A549 (cell line): ENCODE data around the gene IRX2. TPM values are rescaled to one million over a fixed set of nuclear protein-coding genes. Genes with fewer than 3 reads are reported as not detected.

Experiments used
- ATAC-seq, 2 experiments: fragments of 200-7000 bp in 1 of 2; fragments of >200 bp in 1 of 2; cut with Nextera tagmentation in 1 of 2; cut with Tn5 transposase in 1 of 2; 3 replicates each; pipeline versions ENCODE4 v1.8.0 to v1.9.1; 2018 to 2020; ENCODE audit warnings: mild to moderate bottlenecking in 1 of 2, moderate library complexity in 1 of 2
- CTCF ChIA-PET: fragments of 300-600 bp; sonication (Branson Sonifier 250); formaldehyde crosslinking; extraction: SDS; loops from one replicate; lab custom pipeline; 2021; ENCODE audit warnings: antibody characterized with exemption, inconsistent platforms; lab: Yijun Ruan, JAX
- POLR2A ChIA-PET: fragments of 350-600 bp; formaldehyde crosslinking; extraction: SDS; loops from one replicate; lab custom pipeline; 2021; ENCODE audit warnings: antibody characterized with exemption, inconsistent platforms; lab: Yijun Ruan, JAX
- DNase-seq, 2 experiments: peaks; one replicate each; pipeline versions ENCODE4 v3.0.0 to v3.0.0-alpha.2; 2011 to 2016; ENCODE audit warnings: low read depth in 1 of 2, low spot score in 1 of 2
- FAIRE-seq: peaks from 2 replicates; lab custom pipeline; 2011; peaks lifted over from hg19 to GRCh38; lab: Jason Lieb, UNC
- H3K27ac ChIP-seq, 2 experiments: fragments of >200 bp; sonication (Bioruptor Twin); formaldehyde crosslinking; 3 replicates each; pipeline ENCODE4 v1.5.1; 2016 to 2017
- H3K4me1 ChIP-seq: fragments of >200 bp; sonication (Bioruptor Twin); formaldehyde crosslinking; 3 replicates; pipeline ENCODE4 v1.6.1; 2016
- H3K4me2 ChIP-seq: fragments of >200 bp; sonication (Bioruptor Twin); formaldehyde crosslinking; 3 replicates; pipeline ENCODE4 v1.6.1; 2016
- H3K4me3 ChIP-seq: fragments of >200 bp; sonication (Bioruptor Twin); formaldehyde crosslinking; 3 replicates; pipeline ENCODE4 v1.5.1; 2016
- H3K9me3 ChIP-seq: fragments of >200 bp; sonication (Bioruptor Twin); formaldehyde crosslinking; 3 replicates; pipeline ENCODE4 v1.6.1; 2016
- CHD4 ChIP-seq: fragments of 200-600 bp; sonication (generic); IDR thresholded peaks from 2 replicates; pipeline ENCODE4 v1.6.1; 2016; ENCODE audit warnings: antibody characterized with exemption, mild to moderate bottlenecking, borderline replicate concordance
- EHF ChIP-seq: fragments of 250-450 bp; sonication (Bioruptor Pico); IDR thresholded peaks from 2 replicates; pipeline ENCODE4 v1.5.0; 2020; ENCODE audit warnings: mild to moderate bottlenecking
- ESRRA ChIP-seq: fragments of 150-350 bp; IDR thresholded peaks from 2 replicates; pipeline ENCODE4 v1.6.1; 2014; ENCODE audit warnings: mild to moderate bottlenecking, low read length, borderline replicate concordance
- FOXS1 ChIP-seq: fragments of 250-450 bp; sonication (Bioruptor Pico); IDR thresholded peaks from 2 replicates; pipeline ENCODE4 v1.5.0; 2020; ENCODE audit warnings: mild to moderate bottlenecking, moderate library complexity
- HEYL ChIP-seq: fragments of 250-450 bp; sonication (Bioruptor Pico); IDR thresholded peaks from 2 replicates; pipeline ENCODE4 v1.8.0; 2021; ENCODE audit warnings: mild to moderate bottlenecking, moderate library complexity
- HOXB13 ChIP-seq: fragments of 250-450 bp; sonication (Bioruptor Pico); IDR thresholded peaks from 2 replicates; pipeline ENCODE4 v1.5.0; 2020; ENCODE audit warnings: low read depth, mild to moderate bottlenecking, moderate library complexity
- JUN ChIP-seq, 2 experiments: fragments of >200 bp; sonication (Bioruptor Twin); formaldehyde crosslinking; IDR thresholded peaks; 2 replicates in 1 of 2; 3 replicates in 1 of 2; pipeline ENCODE4 v1.6.1; 2016 to 2017
- KDM1A ChIP-seq: fragments of 200-600 bp; sonication (generic); IDR thresholded peaks from 2 replicates; pipeline ENCODE4 v1.6.1; 2016; ENCODE audit warnings: low read depth, mild to moderate bottlenecking
- MAFK ChIP-seq: fragments of 450-650 bp; IDR thresholded peaks from 2 replicates; pipeline ENCODE4 v1.6.1; 2014; ENCODE audit not compliant: partially characterized antibody
- MAZ ChIP-seq: fragments of 150-350 bp; IDR thresholded peaks from 2 replicates; pipeline ENCODE4 v1.6.1; 2014; ENCODE audit warnings: antibody characterized with exemption, low read depth, low read length, borderline replicate concordance
- MYC ChIP-seq: IDR thresholded peaks from 2 replicates; pipeline ENCODE4 v1.6.1; 2012; ENCODE audit warnings: mild to moderate bottlenecking, inconsistent platforms, low read length, improper control_type of control experiment, borderline replicate concordance
- NPAS2 ChIP-seq: fragments of 250-450 bp; sonication (Bioruptor Pico); IDR thresholded peaks from 2 replicates; pipeline ENCODE4 v1.8.0; 2022; ENCODE audit warnings: mild to moderate bottlenecking, moderate library complexity, borderline replicate concordance
- POLR2A ChIP-seq: IDR thresholded peaks from 2 replicates; pipeline ENCODE4 v1.6.1; 2012; ENCODE audit warnings: mild to moderate bottlenecking, low read length
- RARB ChIP-seq: fragments of 250-450 bp; sonication (Bioruptor Pico); IDR thresholded peaks from 2 replicates; pipeline ENCODE4 v1.8.0; 2021; ENCODE audit warnings: mild to moderate bottlenecking, moderate library complexity
- RCOR1 ChIP-seq: fragments of 150-350 bp; IDR thresholded peaks from 2 replicates; pipeline ENCODE4 v1.6.1; 2014; ENCODE audit warnings: antibody characterized with exemption, low read length, low read depth
- RNF2 ChIP-seq: fragments of 200-600 bp; sonication (generic); IDR thresholded peaks from 2 replicates; pipeline ENCODE4 v1.6.1; 2016; ENCODE audit warnings: low read depth, mild to moderate bottlenecking, antibody characterized with exemption, moderate library complexity, borderline replicate concordance
- TP53 ChIP-seq: fragments of 250-450 bp; sonication (Bioruptor Pico); IDR thresholded peaks from 2 replicates; pipeline ENCODE4 v1.5.0; 2021; ENCODE audit warnings: mild to moderate bottlenecking, moderate library complexity
- ZC3H11A ChIP-seq: fragments of 450-650 bp; IDR thresholded peaks from 2 replicates; pipeline ENCODE4 v1.6.1; 2014; ENCODE audit warnings: antibody characterized with exemption, mild to moderate bottlenecking
- ZFP36 ChIP-seq: fragments of 450-650 bp; IDR thresholded peaks from 2 replicates; pipeline ENCODE4 v1.6.1; 2014; ENCODE audit warnings: borderline replicate concordance; ENCODE audit not compliant: partially characterized antibody
- ZNF302 ChIP-seq: fragments of 250-450 bp; sonication (Bioruptor Pico); IDR thresholded peaks from 2 replicates; pipeline ENCODE4 v1.9.0; 2021; ENCODE audit warnings: inconsistent platforms, mild to moderate bottlenecking, moderate library complexity
- WGBS: methylation state at CpG from one replicate; pipeline ENCODE4 v1.1.6; 2017; ENCODE audit errors: missing lambda C conversion rate; 5-methylcytosine and 5-hydroxymethylcytosine counted together
- polyA plus RNA-seq, 4 experiments: library from polyadenylated mRNA; depleted of rRNA in 3 of 4; stranded (reverse); fragments of >200 nt; fragmentation: RNase III in 1 of 4; extraction: RNeasy Plus Mini Kit Qiagen cat#74134 plus additional on column Dnase treatment in 1 of 4; gene quantifications; 2 replicates in 3 of 4; 3 replicates in 1 of 4; pipeline ENCODE4 v1.2.3, GENCODE V29; 2011 to 2017
- TF ChIP-seq, protein P1 (sequence below): fragments of 450-650 bp; IDR thresholded peaks from 2 replicates; pipeline ENCODE4 v1.6.1; 2014; ENCODE audit warnings: antibody characterized with exemption
- TF ChIP-seq, protein P2 (sequence below): fragments of >200 bp; sonication (Bioruptor Twin); formaldehyde crosslinking; IDR thresholded peaks from 3 replicates; pipeline ENCODE4 v1.6.1; 2016
- TF ChIP-seq, protein P3 (sequence below): IDR thresholded peaks from 2 replicates; pipeline ENCODE4 v1.6.1; 2012; ENCODE audit warnings: low read depth, borderline replicate concordance
- TF ChIP-seq, protein P4 (sequence below): fragments of >200 bp; sonication (Bioruptor Twin); formaldehyde crosslinking; IDR thresholded peaks from 3 replicates; pipeline ENCODE4 v1.5.1; 2016
- TF ChIP-seq, protein P5 (sequence below): fragments of 200-600 bp; sonication (generic); IDR thresholded peaks from 2 replicates; pipeline ENCODE4 v1.6.1; 2016; ENCODE audit warnings: antibody characterized with exemption, mild to moderate bottlenecking, moderate library complexity
- TF ChIP-seq, protein P6 (sequence below): fragments of >200 bp; sonication (Bioruptor Twin); formaldehyde crosslinking; IDR thresholded peaks from 2 replicates; pipeline ENCODE4 v1.6.1; 2016

The IRX2 gene
- polyA plus RNA-seq, 2 of the 4 experiments (the other 2 are of a cell fraction): 0.30 to 0.67 TPM

DNA sequence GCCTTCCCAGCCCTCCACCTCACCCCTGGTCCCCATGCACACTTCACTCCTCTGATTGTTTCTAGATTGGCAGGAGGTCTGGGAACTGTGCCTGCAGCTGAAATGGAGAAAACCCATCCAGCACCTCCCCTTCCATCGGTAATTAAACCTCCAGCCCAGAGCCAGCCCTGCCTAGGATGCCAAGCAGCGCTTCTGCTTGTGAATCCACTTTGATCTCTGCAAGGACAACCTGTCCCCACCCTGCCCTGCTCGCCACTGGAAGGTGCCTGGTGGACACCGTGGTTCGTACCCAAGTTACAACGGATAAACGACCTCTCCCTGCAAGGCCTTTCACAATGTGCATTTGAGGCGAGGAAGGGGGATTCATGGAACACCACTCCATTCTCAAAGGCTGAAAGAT lies 50.6 kb downstream of the IRX2 start:
- CTCF ChIA-PET: no interaction called here
- H3K4me2 ChIP-seq: no peak overlapping the region
- no peaks in the 10 kb centered on the region for H3K4me1 ChIP-seq
- no peak overlapping the region for H3K4me3 ChIP-seq
- no peak for ATAC-seq
- H3K27ac ChIP-seq: no peak overlapping the region
- no peaks in the 10 kb centered on the region for H3K9me3 ChIP-seq
- POLR2A ChIA-PET: no interaction called here
- 18% methylated on average over 8 of the region's 8 CpGs for WGBS
- DNase-seq: no peak
- FAIRE-seq: no peak
- TF ChIP-seq, protein P1, sequence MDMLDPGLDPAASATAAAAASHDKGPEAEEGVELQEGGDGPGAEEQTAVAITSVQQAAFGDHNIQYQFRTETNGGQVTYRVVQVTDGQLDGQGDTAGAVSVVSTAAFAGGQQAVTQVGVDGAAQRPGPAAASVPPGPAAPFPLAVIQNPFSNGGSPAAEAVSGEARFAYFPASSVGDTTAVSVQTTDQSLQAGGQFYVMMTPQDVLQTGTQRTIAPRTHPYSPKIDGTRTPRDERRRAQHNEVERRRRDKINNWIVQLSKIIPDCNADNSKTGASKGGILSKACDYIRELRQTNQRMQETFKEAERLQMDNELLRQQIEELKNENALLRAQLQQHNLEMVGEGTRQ: no peak
- TF ChIP-seq KDM1A (no peak), POLR2A (no peak), MAZ (no peak), ZFP36 (no peak), ESRRA (no peak), HOXB13 (CRISPR knock-in tag) (no peak), HEYL (CRISPR knock-in tag) (no peak), MAFK (no peak)
- TF ChIP-seq, protein P2, sequence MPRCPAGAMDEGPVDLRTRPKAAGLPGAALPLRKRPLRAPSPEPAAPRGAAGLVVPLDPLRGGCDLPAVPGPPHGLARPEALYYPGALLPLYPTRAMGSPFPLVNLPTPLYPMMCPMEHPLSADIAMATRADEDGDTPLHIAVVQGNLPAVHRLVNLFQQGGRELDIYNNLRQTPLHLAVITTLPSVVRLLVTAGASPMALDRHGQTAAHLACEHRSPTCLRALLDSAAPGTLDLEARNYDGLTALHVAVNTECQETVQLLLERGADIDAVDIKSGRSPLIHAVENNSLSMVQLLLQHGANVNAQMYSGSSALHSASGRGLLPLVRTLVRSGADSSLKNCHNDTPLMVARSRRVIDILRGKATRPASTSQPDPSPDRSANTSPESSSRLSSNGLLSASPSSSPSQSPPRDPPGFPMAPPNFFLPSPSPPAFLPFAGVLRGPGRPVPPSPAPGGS: no peak

DNA sequence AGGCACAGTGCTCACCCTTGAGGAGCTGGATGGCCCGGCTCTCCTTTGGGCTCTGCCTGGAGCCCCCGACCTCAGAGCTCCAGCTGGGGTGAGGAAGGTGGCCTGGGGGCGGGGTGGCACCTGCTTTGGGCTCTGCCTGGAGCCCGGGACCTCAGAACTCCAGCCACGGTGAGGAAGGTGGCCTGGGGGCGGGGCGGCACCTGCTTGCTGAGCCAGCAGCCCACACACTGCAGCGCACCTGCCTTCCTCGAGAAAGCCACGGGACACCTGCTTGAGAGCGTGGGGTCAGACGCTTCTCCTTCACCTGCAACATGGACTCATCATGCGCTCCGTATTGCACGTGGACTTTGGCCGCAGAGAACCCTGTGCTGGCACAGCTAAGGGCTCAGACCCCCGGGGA lies 51.8 kb downstream of the IRX2 start:
- POLR2A ChIA-PET: interaction anchor here (0.6 kb wide), 1 partner anchor 110 kb away, joined by 3 read pairs; no protein-coding TSS in a partner anchor
- CTCF ChIA-PET: interaction anchor here (0.8 kb wide), 1 partner anchor 47 kb away, joined by 3 read pairs; no protein-coding TSS in a partner anchor
- FAIRE-seq (no peak), ATAC-seq (no peak), DNase-seq (no peak)
- TF ChIP-seq ESRRA (no peak), TP53 (CRISPR knock-in tag) (no peak), ZFP36 (no peak), CHD4 (no peak), FOXS1 (CRISPR knock-in tag) (no peak), ZC3H11A (no peak), MAFK (no peak), MYC (no peak), EHF (CRISPR knock-in tag) (no peak), RCOR1 (no peak), NPAS2 (CRISPR knock-in tag) (no peak)
- TF ChIP-seq, protein P3, sequence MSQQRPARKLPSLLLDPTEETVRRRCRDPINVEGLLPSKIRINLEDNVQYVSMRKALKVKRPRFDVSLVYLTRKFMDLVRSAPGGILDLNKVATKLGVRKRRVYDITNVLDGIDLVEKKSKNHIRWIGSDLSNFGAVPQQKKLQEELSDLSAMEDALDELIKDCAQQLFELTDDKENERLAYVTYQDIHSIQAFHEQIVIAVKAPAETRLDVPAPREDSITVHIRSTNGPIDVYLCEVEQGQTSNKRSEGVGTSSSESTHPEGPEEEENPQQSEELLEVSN: no peak
- TF ChIP-seq, protein P4, sequence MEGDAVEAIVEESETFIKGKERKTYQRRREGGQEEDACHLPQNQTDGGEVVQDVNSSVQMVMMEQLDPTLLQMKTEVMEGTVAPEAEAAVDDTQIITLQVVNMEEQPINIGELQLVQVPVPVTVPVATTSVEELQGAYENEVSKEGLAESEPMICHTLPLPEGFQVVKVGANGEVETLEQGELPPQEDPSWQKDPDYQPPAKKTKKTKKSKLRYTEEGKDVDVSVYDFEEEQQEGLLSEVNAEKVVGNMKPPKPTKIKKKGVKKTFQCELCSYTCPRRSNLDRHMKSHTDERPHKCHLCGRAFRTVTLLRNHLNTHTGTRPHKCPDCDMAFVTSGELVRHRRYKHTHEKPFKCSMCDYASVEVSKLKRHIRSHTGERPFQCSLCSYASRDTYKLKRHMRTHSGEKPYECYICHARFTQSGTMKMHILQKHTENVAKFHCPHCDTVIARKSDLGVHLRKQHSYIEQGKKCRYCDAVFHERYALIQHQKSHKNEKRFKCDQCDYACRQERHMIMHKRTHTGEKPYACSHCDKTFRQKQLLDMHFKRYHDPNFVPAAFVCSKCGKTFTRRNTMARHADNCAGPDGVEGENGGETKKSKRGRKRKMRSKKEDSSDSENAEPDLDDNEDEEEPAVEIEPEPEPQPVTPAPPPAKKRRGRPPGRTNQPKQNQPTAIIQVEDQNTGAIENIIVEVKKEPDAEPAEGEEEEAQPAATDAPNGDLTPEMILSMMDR: no peak
- no peak overlapping the region for H3K27ac ChIP-seq
- H3K4me3 ChIP-seq: no peak overlapping the region
- H3K9me3 ChIP-seq: no peaks in the 10 kb centered on the region
- WGBS: 39% methylated on average over 10 of the region's 17 CpGs
- H3K4me1 ChIP-seq: no peaks in the 10 kb centered on the region
- H3K4me2 ChIP-seq: no peak overlapping the region

DNA sequence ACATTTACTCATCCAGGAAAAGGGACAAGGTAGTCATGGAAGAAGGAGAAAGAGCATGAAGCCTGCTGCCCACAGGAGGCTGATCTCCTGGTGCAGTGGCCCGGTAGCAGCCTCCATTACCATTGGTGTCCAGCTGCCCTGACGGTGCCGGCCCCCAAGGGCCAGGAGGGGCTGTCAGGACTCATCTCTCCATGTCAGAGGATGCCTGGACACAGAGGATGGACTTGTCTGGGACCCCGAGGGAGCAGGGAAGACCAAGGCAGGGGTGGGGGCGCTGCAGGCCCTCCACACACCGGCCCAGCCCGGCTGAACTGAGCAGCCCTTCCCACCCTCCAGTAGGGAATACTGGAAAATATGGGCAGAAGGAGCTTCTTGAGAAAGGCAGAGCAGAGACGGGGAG lies 52.2 kb downstream of the IRX2 start:
- ATAC-seq: no peak
- Histone ChIP-seq H3K4me1 (no peaks in the 10 kb centered on the region), H3K9me3 (no peaks in the 10 kb centered on the region), H3K27ac (no peak overlapping the region), H3K4me2 (no peak overlapping the region), H3K4me3 (no peak overlapping the region)
- no peak for FAIRE-seq
- POLR2A ChIA-PET: interaction anchor here (0.6 kb wide), 1 partner anchor 110 kb away, joined by 3 read pairs; no protein-coding TSS in a partner anchor
- 20% methylated on average over 6 of the region's 8 CpGs for WGBS
- CTCF ChIA-PET: no interaction called here
- no peak for DNase-seq
- TF ChIP-seq, protein P5, sequence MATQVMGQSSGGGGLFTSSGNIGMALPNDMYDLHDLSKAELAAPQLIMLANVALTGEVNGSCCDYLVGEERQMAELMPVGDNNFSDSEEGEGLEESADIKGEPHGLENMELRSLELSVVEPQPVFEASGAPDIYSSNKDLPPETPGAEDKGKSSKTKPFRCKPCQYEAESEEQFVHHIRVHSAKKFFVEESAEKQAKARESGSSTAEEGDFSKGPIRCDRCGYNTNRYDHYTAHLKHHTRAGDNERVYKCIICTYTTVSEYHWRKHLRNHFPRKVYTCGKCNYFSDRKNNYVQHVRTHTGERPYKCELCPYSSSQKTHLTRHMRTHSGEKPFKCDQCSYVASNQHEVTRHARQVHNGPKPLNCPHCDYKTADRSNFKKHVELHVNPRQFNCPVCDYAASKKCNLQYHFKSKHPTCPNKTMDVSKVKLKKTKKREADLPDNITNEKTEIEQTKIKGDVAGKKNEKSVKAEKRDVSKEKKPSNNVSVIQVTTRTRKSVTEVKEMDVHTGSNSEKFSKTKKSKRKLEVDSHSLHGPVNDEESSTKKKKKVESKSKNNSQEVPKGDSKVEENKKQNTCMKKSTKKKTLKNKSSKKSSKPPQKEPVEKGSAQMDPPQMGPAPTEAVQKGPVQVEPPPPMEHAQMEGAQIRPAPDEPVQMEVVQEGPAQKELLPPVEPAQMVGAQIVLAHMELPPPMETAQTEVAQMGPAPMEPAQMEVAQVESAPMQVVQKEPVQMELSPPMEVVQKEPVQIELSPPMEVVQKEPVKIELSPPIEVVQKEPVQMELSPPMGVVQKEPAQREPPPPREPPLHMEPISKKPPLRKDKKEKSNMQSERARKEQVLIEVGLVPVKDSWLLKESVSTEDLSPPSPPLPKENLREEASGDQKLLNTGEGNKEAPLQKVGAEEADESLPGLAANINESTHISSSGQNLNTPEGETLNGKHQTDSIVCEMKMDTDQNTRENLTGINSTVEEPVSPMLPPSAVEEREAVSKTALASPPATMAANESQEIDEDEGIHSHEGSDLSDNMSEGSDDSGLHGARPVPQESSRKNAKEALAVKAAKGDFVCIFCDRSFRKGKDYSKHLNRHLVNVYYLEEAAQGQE: no peak
- no peak for TF ChIP-seq JUN (IDR thresholded peaks at IDR 0.05)
- no peak for TF ChIP-seq CHD4
- no peak for TF ChIP-seq HEYL (CRISPR knock-in tag)
- TF ChIP-seq MYC: no peak
- TF ChIP-seq ZNF302 (CRISPR knock-in tag): no peak
- TF ChIP-seq ZFP36: no peak
- no peak for TF ChIP-seq RNF2
- TF ChIP-seq, protein P6, sequence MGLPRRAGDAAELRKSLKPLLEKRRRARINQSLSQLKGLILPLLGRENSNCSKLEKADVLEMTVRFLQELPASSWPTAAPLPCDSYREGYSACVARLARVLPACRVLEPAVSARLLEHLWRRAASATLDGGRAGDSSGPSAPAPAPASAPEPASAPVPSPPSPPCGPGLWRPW: no peak
- TF ChIP-seq POLR2A: no peak
- no peak for TF ChIP-seq RARB (CRISPR knock-in tag)
